Stomach (tissue), 9 donors: ENCODE data around the gene KCNC1. TPM values are rescaled to one million over a fixed set of nuclear protein-coding genes. Genes with fewer than 3 reads are reported as not detected.

ENCODE experiments used
- DNase-seq, 2 donors: peaks; one replicate each; pipeline versions ENCODE4 v3.0.0 to v3.0.0-alpha.2; 2013 to 2019
- H3K27ac ChIP-seq, 5 donors: fragments of 200-600 bp in 4 of 5; sonication (generic) in 4 of 5; one replicate each; pipeline ENCODE4 v1.5.1; 2013 to 2019; ENCODE audit warnings: mild to moderate bottlenecking in 1 of 5, moderate library complexity in 1 of 5
- H3K27me3 ChIP-seq, 3 donors: fragments of 200-600 bp; sonication (generic); one replicate each; pipeline ENCODE4 v1.5.1; 2017 to 2019; ENCODE audit warnings: mixed run types in 1 of 3
- H3K36me3 ChIP-seq, 4 donors: fragments of 200-600 bp; sonication (generic); 1 replicate in 3 of 4; 2 replicates in 1 of 4; pipeline ENCODE4 v1.5.1; 2016 to 2019
- H3K4me1 ChIP-seq, 4 donors: fragments of 200-600 bp; sonication (generic); one replicate each; pipeline ENCODE4 v1.5.1; 2016 to 2019
- H3K4me3 ChIP-seq, 4 donors: fragments of 200-600 bp; sonication (generic) in 3 of 4; one replicate each; pipeline ENCODE4 v1.5.1; 2016 to 2019; ENCODE audit warnings: mild to moderate bottlenecking in 1 of 4
- H3K9me3 ChIP-seq, 4 donors: fragments of 200-600 bp; sonication (generic); one replicate each; pipeline ENCODE4 v1.5.1; 2016 to 2019
- CTCF ChIP-seq, 7 experiments: fragments of 450-650 bp in 4 of 7; fragments of 200-600 bp in 3 of 7; sonication (generic) in 3 of 7; IDR thresholded peaks; one replicate each; pipeline ENCODE4 v1.5.1; 2016 to 2019; ENCODE audit warnings: antibody characterized with exemption in 7 of 7, control low read depth in 2 of 7, mild to moderate bottlenecking in 1 of 7
- EP300 ChIP-seq: sonication (generic); formaldehyde crosslinking; IDR thresholded peaks from one replicate; pipeline ENCODE4 v1.6.1; 2017; ENCODE audit warnings: antibody characterized with exemption
- POLR2A ChIP-seq, 4 donors: fragments of 450-650 bp; IDR thresholded peaks; one replicate each; pipeline ENCODE4 v1.6.1; 2016; ENCODE audit warnings: antibody characterized with exemption in 4 of 4, control low read depth in 2 of 4, mild to moderate bottlenecking in 1 of 4, moderate library complexity in 1 of 4
- POLR2AphosphoS5 ChIP-seq, 3 donors: sonication (generic); formaldehyde crosslinking; IDR thresholded peaks; one replicate each; pipeline ENCODE4 v1.6.1; 2016; ENCODE audit warnings: antibody characterized with exemption in 3 of 3
- WGBS, 5 donors: extraction: QIAGEN DNeasy Blood & Tissue Kit in 3 of 5; methylation state at CpG; one replicate each; pipeline versions ENCODE4 v1.1.5 to v1.1.7; 2013 to 2018; 5-methylcytosine and 5-hydroxymethylcytosine counted together
- intact Hi-C: fragments of 100-400 bp; cut with DNase I; formaldehyde crosslinking; loops from one replicate; pipeline ENCODE4 v1.15.1; 2023; ENCODE audit warnings: low total_unique reads
- polyA plus RNA-seq, 3 donors: library from polyadenylated mRNA; stranded (reverse); fragments of 200-250 nt; gene quantifications; one replicate each; pipeline ENCODE4 v1.2.3, GENCODE V29; 2013
- total RNA-seq, 5 donors: library from RNA; depleted of rRNA; stranded (reverse); fragments of >200 nt; gene quantifications; one replicate each; pipeline versions ENCODE4 v1.1.0 to v1.2.3, GENCODE V29; 2014 to 2016
- donor health status: healthy with polysubstance abuse.
- donor health status: Bipolar disorder and iron deficiency.
- donor health status: healthy.

The KCNC1 gene
- total and polyA plus RNA-seq, 8 donors, result 0.03 to 0.18 TPM; not detected in 6

GRCh38 chr11:17691976-17692375 lies 42.6 kb upstream of the KCNC1 start:
- TF ChIP-seq CTCF (IDR thresholded peaks at IDR 0.05) (no peak), EP300 (no peak), POLR2AphosphoS5 (IDR thresholded peaks at IDR 0.05) (no peak), POLR2A (IDR thresholded peaks at IDR 0.05) (no peak)

GRCh38 chr11:17692931-17693330 lies 41.6 kb upstream of the KCNC1 start:
- TF ChIP-seq CTCF (IDR thresholded peaks at IDR 0.05) (no peak), POLR2A (IDR thresholded peaks at IDR 0.05) (no peak), EP300 (no peak), POLR2AphosphoS5 (IDR thresholded peaks at IDR 0.05) (no peak)
- no peaks in the 10 kb centered on the region for H3K36me3 ChIP-seq
- no peak overlapping the region for H3K27ac ChIP-seq
- H3K4me3 ChIP-seq, result no peak overlapping the region
- WGBS, 5 donors, result 71 to 82% (median 76%) methylated on average over 4 to 7 of the region's 7 CpGs
- no peak for DNase-seq
- intact Hi-C loops, result no loop called here
- no peaks in the 10 kb centered on the region for H3K9me3 ChIP-seq
- H3K27me3 ChIP-seq, result peaks cover 0 to 87% (median 32%) of the 10 kb centered on the region in 3 donors
- H3K4me1 ChIP-seq, result peaks cover 0 to 8% (median 0%) of the 10 kb centered on the region in 4 donors

More at GRCh38 chr11:17691976-17692375, 42.6 kb upstream of the KCNC1 start:
- peaks cover 0 to 84% (median 30%) of the 10 kb centered on the region in 3 donors for H3K27me3 ChIP-seq
- intact Hi-C loops, result no loop called here
- no peaks in the 10 kb centered on the region for H3K36me3 ChIP-seq
- 35 to 53% (median 46%) methylated on average over 10 of the region's 10 CpGs for WGBS, 5 donors
- no peaks in the 10 kb centered on the region for H3K9me3 ChIP-seq
- H3K27ac ChIP-seq, result no peak overlapping the region
- DNase-seq, result no peak
- H3K4me1 ChIP-seq, result peaks cover 0 to 8% (median 0%) of the 10 kb centered on the region in 4 donors
- H3K4me3 ChIP-seq, result no peak overlapping the region

- H3K27ac ChIP-seq, result no peak overlapping the region
- intact Hi-C loops, result no loop called here
- no peak for DNase-seq
- 62 to 75% (median 67%) methylated on average over 4 of the region's 4 CpGs for WGBS, 5 donors
- no peak for TF ChIP-seq POLR2A (IDR thresholded peaks at IDR 0.05)
- no peak for TF ChIP-seq CTCF (IDR thresholded peaks at IDR 0.05)
- TF ChIP-seq EP300, result no peak
- no peak for TF ChIP-seq POLR2AphosphoS5 (IDR thresholded peaks at IDR 0.05)
- no peaks in the 10 kb centered on the region for H3K9me3 ChIP-seq
- H3K36me3 ChIP-seq, result no peaks in the 10 kb centered on the region
- no peak overlapping the region for H3K4me3 ChIP-seq
- peaks cover 0 to 8% (median 0%) of the 10 kb centered on the region in 4 donors for H3K4me1 ChIP-seq
- H3K27me3 ChIP-seq, result peaks cover 0 to 81% (median 32%) of the 10 kb centered on the region in 3 donors
These were observed 41.0 kb upstream of the KCNC1 start for GRCh38 chr11:17693531-17693930.

- Histone ChIP-seq H3K9me3 (no peaks in the 10 kb centered on the region), H3K4me3 (no peak overlapping the region), H3K36me3 (no peaks in the 10 kb centered on the region), H3K27ac (no peak overlapping the region), H3K4me1 (peaks cover 0 to 8% (median 0%) of the 10 kb centered on the region in 4 donors), H3K27me3 (peaks cover 0 to 80% (median 32%) of the 10 kb centered on the region in 3 donors)
- TF ChIP-seq EP300, result no peak
- TF ChIP-seq POLR2AphosphoS5 (IDR thresholded peaks at IDR 0.05), result no peak
- DNase-seq, result no peak
- 76 to 86% (median 84%) methylated on average over 9 to 10 of the region's 10 CpGs for WGBS, 5 donors
- intact Hi-C loops, result no loop called here
These were observed 40.0 kb upstream of the KCNC1 start for GRCh38 chr11:17694494-17695110.
